ENCODE data around the gene ABHD6.
A peak's percentile ranks its signal among the peaks of the same experiment; 100 is the strongest.
"Not testable (repeated sequence)": the region's sequence is repeated elsewhere in the genome, so short reads cannot be mapped to it uniquely, and the experiment has no call there.

Gene ABHD6

DNA sequence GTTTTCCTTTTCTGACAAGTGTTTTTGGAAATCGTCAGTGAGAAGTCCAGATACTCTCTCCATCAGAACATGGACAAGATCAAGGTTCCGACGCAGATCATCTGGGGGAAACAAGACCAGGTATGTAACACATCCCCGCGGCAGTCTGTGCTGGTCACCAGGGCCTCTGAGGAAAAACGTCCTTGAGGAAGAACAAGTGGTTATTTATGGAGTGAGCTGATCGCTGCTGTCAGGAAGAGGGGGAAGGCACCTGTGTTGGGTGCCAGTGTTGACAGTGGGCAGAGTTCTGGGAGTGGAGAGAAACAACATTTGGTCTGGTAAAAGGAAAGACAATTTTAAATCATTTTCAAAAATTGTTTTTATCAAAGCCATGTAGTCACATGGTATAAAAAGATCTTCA is 47.7 kb downstream of the ABHD6 start:
- no peak for DNase-seq

DNA sequence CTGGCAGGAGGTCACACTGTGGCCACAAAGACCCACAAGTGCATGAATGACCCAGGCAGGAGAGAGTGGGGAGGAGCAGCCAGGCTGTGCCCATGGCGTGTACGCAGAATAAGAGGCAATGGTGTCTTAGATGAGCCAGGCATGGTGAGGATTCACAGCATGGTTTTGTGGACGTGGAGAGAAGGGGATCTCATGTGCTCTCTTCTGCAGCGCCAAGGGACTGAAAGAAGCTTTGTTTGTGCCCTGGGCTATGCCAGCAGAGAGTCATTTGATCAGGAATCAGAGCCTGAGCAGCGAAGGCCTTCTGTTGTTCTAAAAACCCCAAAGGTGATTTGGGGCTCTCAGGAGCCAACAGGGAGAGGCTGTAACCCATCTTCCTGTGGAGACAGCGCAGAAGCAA is 49.8 kb downstream of the ABHD6 start:
- no peak for DNase-seq

DNA sequence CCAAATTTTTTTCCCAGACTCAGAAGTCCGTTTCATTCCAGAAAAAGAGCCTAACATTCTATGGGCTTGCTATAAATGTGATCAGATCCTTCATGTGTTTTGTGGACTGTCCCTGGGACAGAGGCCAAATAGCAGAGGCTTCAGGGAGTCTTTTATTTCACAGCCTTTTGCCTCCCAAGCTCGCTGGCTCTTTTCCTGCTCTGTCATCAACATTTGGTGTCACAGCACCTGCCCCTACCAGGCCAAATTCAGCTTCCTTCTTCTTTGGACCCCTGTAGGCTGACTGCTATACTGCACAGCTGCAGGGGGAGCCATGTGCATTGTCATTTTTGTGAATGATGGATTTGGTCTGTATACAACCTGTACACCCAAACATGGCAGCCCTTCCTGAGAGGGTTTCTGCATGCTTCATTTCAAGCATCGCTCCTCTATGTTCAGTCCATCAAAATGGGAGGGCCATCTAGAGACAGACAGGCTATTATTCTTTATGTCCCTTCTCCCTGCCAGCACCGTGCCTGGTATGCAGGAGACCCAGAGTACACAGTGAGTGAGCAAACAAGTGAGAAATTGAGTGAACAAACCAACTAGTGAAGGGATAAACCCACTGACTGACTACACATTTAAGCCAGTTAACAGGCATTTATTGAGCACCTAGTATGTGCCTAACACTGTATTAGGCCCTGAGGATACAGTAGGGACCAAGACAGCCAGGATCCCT is 50.6 kb downstream of the ABHD6 start:
- DNase-seq, result no peak

DNA sequence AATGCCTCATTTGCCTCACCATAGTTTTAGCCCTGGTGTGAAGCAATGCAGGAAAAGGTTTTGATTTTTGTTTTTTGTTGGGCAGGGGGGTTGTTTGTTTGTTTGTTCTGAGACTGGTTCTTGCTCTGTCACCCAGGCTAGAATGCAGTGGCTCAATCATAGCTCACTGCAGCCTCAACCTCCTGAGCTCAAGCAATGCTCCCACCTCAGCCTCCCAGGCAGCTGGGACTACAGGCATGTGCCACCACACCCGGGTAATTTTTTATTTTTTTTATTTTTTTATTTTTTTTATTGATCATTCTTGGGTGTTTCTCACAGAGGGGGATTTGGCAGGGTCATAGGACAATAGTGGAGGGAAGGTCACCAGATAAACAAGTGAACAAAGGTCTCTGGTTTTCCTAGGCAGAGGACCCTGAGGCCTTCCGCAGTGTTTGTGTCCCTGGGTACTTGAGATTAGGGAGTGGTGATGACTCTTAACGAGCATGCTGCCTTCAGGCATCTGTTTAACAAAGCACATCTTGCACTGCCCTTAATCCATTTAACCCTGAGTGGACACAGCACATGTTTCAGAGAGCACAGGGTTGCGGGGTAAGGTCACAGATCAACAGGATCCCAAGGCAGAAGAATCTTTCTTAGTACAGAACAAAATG is 51.5 kb downstream of the ABHD6 start:
- DNase-seq, result not testable (repeated sequence)

DNA sequence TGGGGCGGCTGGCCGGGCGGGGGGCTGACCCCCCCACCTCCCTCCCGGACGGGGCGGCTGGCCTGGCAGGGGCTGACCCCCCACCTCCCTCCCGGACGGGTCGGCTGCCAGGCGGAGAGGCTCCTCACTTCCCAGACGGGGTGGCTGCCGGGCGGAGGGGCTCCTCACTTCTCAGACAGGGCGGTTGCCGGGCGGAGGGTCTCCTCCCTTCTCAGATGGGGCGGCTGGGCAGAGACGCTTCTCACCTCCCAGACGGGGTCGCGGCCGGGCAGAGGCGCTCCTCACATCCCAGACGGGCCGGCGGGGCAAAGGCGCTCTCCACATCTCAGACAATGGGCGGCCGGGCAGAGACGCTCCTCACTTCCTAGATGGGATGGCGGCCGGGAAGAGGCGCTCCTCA is 52.9 kb downstream of the ABHD6 start:
- not testable (repeated sequence) for DNase-seq

DNA sequence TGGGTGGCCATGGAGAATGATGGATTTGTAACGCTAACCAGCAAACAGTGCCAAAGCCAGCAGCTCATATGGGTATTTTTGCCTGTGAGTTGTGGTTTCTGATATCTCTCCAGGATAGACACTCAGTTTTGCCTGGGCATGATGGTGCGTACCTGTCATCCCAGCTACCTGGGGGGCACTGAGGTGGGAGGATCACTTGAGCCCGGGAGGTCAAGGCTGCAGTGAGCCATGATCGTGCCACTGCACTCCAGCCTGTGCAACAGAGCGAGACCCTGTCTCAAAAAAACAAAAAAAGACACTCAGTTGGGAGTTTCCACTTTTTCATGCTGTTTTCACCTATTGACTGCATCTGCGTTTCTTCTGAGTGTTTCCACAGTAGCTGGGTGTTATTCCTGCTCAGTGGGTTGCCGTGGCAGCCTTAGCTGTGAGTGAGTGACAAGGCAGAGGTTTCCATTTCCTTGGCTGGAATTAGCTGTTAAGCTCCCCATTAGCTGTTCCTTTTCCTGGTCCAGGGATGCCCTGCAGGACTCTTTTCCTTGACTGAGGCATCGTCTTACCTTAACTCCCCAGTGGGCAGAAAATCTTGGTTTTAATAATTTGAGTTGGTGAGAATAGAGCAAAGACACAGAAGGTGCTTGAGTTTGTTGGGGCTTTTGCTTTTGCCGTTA is 54.2 kb downstream of the ABHD6 start:
- no peak for DNase-seq

DNA sequence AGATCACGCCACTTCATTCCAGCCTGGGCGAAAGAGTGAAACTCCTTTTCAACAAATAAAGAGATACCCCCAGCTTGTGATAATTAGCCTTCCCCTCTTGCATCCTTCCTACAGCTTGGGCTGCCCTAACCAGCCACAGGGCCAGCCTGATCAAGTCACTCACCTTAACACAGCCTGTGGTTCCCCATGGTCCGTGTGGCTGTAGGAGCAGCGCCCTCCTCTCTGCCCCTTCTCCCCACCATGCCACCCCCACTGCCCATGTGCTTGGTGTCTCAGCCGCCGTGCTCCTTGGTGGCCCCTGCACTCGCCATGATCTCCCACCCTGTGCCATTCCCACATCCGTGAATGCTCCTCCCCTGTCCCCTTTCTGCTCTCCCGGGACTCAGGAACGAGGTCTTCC is 55.3 kb downstream of the ABHD6 start:
- no peak for DNase-seq

DNA sequence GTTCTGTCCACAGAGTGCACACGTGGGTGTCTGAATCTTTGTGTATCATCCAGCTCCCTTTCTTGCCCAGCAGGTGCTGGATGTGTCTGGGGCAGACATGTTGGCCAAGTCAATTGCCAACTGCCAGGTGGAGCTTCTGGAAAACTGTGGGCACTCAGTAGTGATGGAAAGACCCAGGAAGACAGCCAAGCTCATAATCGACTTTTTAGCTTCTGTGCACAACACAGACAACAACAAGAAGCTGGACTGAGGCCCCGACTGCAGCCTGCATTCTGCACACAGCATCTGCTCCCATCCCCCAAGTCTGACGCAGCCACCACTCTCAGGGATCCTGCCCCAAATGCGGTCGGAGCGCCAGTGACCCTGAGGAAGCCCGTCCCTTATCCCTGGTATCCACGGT is 55.9 kb downstream of the ABHD6 start:
- DNase-seq, result no peak

DNA sequence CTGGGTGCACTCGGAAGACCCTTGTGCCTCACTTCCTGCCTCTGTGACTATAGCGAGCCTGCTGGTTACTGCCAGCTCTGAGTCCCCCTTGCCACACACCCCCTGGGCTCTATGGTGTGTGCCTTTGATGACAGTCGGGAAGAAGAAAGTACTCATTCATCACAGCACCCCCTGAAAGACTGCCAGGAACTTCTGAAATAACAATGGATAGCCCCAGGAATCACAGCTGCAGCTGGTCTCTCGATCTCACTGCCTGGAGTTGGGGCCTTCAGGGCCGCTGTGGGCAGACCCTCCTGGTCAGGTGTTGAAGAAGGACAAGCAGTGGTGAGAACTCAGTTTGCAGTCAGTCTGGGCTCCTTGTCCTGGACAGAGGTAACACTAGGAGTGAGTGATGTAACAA is 58.7 kb downstream of the ABHD6 start:
- DNase-seq, result no peak

DNA sequence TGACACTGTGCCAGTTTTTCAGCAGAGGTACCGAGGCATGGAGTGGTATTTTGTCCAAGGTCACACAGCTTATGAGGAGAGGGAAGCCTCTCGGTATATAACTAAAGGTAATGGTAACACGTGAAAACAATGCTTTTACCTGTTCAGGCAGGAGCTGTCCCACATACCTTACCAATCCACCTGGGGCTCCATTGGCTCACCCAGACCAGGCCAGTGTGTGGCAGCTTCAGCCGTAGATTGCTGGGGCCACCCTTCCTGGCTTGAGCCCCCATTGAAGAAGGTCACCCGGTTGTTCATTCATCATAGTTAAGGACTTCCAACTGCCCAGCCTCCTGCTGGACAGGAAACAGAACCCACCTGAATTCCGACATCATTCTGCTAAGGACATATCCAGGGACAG is 59.3 kb downstream of the ABHD6 start:
- DNase-seq, result no peak

DNA sequence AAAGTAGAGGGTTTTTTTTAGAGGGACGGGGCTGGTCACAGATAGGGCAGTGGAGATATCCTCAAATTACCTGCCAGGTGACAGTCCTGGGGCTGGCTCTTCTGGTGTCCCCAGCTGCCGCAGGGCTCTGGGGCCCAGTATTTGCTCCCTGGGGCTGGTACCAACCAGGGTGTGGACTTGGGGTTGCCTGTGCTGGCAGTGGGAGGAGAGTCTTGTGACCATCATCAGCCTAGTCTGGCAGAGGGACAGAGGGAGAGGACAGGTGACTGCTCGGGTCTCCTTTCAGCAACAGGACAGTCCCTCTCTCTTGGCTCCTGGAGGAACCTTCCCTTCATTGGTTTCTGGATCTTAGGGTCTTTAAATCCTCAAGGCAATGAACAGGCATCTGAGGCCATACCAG is 60.6 kb downstream of the ABHD6 start:
- DNase-seq, result no peak

DNA sequence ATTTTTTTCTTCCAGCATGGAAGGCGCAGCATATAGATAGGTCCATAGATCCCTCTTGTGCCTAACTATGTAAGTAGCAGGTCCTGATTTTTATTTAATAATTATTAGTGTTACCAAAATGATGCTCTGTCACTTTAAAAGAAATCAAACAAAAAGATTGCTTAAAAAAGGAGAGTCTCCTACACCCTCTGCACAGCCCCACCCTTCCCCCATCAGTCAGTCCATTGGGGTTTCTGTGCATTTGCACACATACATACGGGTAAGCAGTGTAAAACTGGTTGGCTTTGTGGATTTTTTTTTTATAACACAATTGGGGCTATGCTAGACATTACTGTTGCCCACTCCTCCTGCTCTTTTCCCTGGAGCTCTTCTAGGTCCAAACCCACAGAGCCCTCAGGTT is 61.5 kb downstream of the ABHD6 start:
- DNase-seq, result no peak

DNA sequence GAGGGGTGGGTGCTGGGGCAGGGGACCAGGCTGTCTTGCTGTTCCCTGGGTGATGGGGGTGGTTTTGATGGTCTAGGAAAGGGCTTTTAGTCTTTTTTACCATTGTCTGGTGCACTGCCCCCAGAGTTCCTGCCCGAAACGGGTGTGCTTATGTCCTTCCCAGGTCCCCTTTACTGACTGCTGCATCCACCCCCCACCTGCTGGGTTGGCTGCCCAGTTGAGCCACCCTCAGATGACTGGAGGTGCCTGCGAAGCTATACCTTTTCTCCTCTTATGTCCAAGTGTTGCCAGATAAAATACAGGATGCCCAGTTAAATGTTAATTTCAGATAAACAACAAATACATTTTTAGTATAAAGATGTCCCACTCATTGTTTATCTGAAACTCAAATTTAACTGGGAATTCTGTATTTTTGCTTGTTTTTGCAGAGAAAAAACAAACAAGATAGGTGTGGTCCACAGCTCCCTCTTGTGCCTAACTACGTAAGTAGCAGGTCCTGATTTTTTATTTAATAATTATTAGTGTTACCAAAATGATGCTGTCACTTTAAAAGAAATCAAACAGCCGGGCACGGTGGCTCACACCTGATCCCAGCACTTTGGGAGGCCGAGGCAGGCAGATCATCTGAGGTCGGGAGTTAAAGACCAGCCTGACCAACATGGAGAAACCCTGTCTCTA is 62.4 kb downstream of the ABHD6 start:
- no peak for DNase-seq

DNA sequence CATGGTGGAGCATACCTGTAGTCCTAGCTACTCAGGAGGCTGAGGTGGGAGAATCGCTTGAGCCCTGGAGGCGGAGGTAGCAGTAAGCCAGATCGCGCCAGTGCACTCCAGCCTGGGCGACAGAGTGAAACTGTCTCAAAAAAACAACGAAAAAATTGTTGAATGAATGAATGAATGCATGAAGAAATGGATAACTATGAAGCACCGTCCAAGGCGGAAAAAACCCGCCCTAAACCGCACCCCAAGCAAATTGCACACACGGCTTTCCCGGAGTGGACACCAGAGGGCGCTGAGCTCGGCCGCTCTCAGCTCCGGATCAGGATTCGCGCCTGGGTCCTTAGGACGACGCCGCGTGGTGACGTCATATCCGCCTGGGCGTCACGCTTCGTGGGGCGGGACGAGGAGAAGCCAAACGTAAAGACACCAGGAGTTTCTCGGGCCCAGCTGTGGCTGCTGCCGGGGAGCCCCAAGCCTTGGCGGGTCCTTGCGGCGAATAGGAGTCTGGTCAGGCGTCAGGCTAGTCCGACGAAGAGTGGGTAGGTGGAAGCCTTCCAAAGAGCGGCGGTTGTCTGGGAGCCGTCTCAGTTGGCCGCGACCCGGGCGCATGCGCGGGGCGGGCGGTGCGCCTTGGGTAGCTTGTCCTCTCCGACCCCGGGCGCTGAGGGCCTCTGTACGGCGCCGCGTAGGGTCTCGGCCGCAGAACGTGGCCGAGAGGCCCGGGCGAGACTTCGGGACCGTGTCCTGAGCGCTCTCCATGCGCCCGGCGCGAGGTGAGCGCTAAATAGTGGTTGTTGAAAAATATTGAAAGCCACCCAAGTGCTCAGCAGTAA is 68.5 kb downstream of the ABHD6 start, which contains the start of the genes HTD2 and RPP14:
Gene HTD2, plus strand, starts transcription at position 639 of the 830 bp plus-strand sequence. CDS start 11,094 bp downstream, outside the sequence.
Gene RPP14, plus strand, starts transcription at position 364 of the 830 bp plus-strand sequence. CDS start 4,085 bp downstream, outside the sequence.
- DNase-seq, result peak; percentile 98

DNA sequence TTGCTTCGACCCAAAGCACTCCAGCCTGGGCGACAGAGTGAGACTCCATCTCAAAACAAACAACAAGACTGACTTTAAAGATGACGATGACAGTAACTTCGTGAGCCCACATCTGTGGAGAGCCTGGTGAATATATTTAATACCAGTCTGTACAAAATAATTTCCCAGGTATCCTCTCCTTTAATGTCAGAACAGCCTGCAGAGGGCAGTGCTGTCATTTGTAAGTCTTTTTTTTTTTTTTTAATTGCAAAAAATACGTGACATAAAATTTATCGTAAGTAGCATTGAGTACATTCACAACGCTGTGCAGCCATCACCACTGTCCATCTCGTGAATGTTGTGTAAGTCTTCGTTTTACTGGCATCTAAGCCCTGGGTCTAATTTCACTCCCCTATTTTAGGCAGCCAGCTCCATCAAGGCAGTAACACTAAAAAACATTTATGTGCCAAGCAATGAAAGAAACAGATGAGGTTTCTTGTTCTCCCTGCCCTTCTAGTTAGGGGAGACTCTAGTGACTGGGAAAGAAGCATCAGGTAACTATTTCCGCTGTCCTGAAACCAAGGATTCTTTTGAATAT is 70.1 kb downstream of the ABHD6 start:
- peak; percentile 57 for DNase-seq

DNA sequence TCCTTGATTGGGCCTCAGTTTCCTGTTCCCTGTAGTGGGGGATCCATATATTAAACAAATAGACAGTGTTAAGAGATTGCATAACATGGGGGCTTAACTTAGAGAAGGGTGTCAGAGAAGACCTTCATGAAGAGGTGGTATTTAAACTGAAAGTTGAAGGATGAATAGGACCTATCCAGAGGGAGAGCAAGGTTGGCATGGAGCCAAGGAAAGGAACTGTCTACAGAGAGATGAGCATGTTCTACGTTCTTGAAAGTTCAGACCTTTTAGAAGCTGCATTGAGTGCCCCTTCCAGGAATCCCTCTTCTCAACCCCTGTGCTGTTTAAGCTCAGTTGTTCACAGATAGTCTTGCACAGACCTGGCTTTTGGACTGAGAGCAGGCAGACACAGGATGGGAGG is 71.1 kb downstream of the ABHD6 start:
- no peak for DNase-seq

DNA sequence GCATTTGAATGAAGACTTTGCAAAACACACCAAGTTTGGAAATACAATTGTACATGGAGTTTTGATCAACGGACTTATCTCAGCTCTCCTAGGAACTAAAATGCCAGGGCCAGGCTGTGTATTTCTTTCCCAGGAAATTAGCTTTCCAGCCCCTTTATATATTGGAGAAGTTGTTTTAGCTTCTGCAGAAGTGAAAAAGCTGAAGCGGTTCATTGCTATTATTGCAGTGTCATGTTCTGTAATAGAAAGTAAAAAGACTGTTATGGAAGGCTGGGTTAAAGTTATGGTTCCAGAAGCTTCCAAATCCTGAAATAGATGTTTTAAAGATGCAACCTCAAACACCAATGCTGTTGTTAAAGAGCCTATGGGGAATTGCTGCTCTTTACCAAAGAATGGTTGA is 80.2 kb downstream of the ABHD6 start:
- no peak for DNase-seq

DNA sequence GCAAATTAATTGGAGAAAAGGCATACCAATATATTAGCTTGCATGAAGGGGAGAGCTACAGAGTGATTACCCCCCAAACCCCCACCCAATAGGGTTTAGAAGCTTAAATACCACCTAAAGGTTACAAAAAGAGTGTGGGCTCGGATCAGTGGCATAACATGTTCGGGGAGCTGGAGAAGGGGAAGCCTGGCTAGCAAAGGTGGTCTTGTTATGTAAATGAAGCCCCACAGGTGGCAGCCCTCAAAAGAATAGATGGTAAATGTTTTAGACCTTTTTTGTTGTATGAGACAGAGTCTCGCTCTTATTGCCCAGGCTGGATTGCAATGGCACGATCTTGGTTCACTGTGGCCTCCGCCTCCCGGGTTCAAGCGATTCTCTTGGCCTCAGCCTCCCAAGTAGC is 84.2 kb downstream of the ABHD6 start:
- DNase-seq, result no peak

DNA sequence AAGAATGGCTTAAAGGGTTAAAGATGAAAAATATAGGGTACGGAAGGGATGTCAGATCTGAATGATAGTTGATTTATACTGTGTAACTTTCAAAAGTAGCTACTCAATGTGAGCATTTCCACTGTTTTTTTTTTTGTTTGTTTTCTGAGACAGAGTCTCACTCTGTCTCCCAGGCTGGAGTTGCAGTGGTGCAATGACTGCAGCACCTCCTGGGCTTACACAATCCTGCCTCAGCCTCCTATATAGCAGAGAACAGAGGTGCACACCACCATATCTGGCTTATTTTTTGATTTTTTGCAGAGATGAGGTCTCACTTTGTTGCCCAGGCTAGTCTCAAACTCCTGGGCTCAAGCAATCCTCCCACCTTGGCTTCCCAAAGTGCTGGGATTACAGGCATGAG is 85.2 kb downstream of the ABHD6 start:
- DNase-seq, result no peak

DNA sequence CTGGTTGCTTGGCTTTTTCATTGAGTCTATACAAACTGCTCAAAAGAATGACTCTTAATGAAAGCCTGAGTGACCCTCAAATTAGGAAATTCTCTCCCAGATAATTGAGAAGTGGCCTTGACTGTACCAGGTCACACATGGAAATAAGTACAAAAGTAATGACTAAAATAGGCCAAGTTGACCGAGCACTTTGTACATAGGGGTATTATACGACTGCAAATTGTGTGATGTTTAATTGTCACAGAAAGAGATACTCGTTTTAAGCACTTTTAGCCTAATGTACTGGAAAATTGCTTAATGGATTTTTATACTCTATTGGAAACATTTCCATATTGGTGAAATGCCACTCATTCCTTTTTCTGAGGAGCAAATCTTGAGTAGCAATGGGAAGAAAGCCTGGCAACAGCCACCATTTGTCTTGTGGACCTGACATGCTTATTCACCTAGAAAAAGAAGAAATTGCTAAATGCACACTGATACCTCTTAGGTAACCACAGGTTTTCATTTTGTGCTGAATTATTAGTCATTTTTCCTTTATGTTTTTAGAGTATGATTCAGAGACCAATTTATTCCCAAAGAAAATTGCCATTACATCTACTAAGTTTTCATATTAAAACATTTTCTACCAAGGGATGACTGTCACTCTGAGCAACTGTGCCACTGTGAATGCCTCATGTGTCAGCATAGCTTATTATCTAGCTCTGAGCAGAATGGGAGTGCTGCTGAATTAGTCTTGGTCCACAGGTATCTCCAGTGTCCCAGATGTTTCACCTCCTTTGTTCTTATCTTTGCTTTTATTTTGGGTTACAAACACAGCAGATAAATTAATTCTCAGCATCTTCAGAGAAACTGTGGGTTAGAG is 86.2 kb downstream of the ABHD6 start:
- peak; percentile 30 for DNase-seq

All from activated CD4-positive, alpha-beta T cell treated with anti-CD3 and anti-CD28 coated beads, Interleukin-2, amount 50 U/mL, for 16 hours (primary cell).